ENCODE results near the gene SGCA. TPM values are rescaled to one million over a fixed set of nuclear protein-coding genes. Genes with fewer than 3 reads are reported as not detected.
A peak's percentile ranks its signal among the peaks of the same experiment; 100 is the strongest.

The SGCA gene
- total and polyA plus RNA-seq, 9 of the 15 experiments (the other 6 are each of a cell fraction or from before 2014, with no cell fraction given): not detected

GRCh38 chr17:50149091-50149416, 16.8 kb upstream of the SGCA start:
- H3K9me3 ChIP-seq (replicated peaks; ENCODE audit: control insufficient read depth, insufficient read depth, low read depth, low read length): no peaks in the 10 kb centered on the region
- peak overlapping the region; percentile 83 for H3K27ac ChIP-seq (ENCODE audit: extremely low read depth, low read depth, low read length)
- H3K79me2 ChIP-seq (ENCODE audit: control insufficient read depth, insufficient read depth, low read length): peaks cover 80% of the 10 kb centered on the region
- H4K20me1 ChIP-seq (replicated peaks; ENCODE audit: control insufficient read depth, insufficient read depth, low read length): peaks cover 14% of the 10 kb centered on the region
- peak overlapping the region; percentile 80 for H3K4me2 ChIP-seq (ENCODE audit: insufficient read depth, low read length)
- H3K4me1 ChIP-seq (replicated peaks in 1 of 2; ENCODE audit: control insufficient read depth in 2 of 2, insufficient read depth in 2 of 2, low read length in 2 of 2): peaks cover 40 to 95% of the 10 kb centered on the region in 2 experiments
- intact Hi-C loops (cut with micrococcal nuclease): no loop called here
- POLR2A ChIA-PET: interaction anchor here (0.6 kb wide), 1 partner anchor 56 kb away, joined by 4 read pairs; no protein-coding TSS in a partner anchor
- H3K9me1 ChIP-seq (ENCODE audit: control insufficient read depth, insufficient read depth, low read length): peaks cover 15% of the 10 kb centered on the region
- no peaks in the 10 kb centered on the region for H3K27me3 ChIP-seq (ENCODE audit: control insufficient read depth in 2 of 2, insufficient read depth in 2 of 2, low read length in 2 of 2)
- H3K9ac ChIP-seq (ENCODE audit: insufficient read depth in 1 of 2, low read depth in 2 of 2, low read length in 2 of 2): peak overlapping the region; percentile 67 to 97
- no peak for DNase-seq (ENCODE audit: extremely low read depth in 1 of 4, low spot score in 3 of 4)
- no peak for ATAC-seq
- H3K36me3 ChIP-seq (ENCODE audit: control insufficient read depth, insufficient read depth, low read length): peaks cover 41% of the 10 kb centered on the region
- H2AFZ ChIP-seq (ENCODE audit: low read depth, low read length): no peak overlapping the region
- CTCF ChIA-PET (ENCODE audit: low intra/inter-chr PET ratio): no interaction called here
- FAIRE-seq: no peak
- peak overlapping the region; percentile 67 for H3K4me3 ChIP-seq
- WGBS (ENCODE audit: insufficient coverage, low coverage, missing lambda C conversion rate): 0% methylated on average over 7 of the region's 30 CpGs
- BruUV-seq (replicated peaks): no TSS peak
- in situ Hi-C loops (cut with MboI): no loop called here
- no peak for TF ChIP-seq CEBPB (tag; IDR thresholded peaks at IDR 0.05)
- no peak for TF ChIP-seq ZNF696 (CRISPR knock-in tag; conservative IDR thresholded peaks at IDR 0.05)
- 0 out of 2 replicates have a peak, but pooled peaks have one; percentile 13 for TF ChIP-seq MXI1 (IDR thresholded peaks at IDR 0.05; ENCODE audit: low read depth, low read length)
- TF ChIP-seq, protein P1, sequence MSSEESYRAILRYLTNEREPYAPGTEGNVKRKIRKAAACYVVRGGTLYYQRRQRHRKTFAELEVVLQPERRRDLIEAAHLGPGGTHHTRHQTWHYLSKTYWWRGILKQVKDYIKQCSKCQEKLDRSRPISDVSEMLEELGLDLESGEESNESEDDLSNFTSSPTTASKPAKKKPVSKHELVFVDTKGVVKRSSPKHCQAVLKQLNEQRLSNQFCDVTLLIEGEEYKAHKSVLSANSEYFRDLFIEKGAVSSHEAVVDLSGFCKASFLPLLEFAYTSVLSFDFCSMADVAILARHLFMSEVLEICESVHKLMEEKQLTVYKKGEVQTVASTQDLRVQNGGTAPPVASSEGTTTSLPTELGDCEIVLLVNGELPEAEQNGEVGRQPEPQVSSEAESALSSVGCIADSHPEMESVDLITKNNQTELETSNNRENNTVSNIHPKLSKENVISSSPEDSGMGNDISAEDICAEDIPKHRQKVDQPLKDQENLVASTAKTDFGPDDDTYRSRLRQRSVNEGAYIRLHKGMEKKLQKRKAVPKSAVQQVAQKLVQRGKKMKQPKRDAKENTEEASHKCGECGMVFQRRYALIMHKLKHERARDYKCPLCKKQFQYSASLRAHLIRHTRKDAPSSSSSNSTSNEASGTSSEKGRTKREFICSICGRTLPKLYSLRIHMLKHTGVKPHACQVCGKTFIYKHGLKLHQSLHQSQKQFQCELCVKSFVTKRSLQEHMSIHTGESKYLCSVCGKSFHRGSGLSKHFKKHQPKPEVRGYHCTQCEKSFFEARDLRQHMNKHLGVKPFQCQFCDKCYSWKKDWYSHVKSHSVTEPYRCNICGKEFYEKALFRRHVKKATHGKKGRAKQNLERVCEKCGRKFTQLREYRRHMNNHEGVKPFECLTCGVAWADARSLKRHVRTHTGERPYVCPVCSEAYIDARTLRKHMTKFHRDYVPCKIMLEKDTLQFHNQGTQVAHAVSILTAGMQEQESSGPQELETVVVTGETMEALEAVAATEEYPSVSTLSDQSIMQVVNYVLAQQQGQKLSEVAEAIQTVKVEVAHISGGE (CRISPR knock-in tag; IDR thresholded peaks at IDR 0.05): peak in 1 of 3 experiments; percentile 10; a peak in 1 of 6 replicates
- TF ChIP-seq PPARD (CRISPR knock-in tag; IDR thresholded peaks at IDR 0.05): no peak
- no peak for TF ChIP-seq SNRNP70 (optimal IDR thresholded peaks at IDR 0.05; ENCODE audit: low read depth, low read length)
- TF ChIP-seq, protein P2, sequence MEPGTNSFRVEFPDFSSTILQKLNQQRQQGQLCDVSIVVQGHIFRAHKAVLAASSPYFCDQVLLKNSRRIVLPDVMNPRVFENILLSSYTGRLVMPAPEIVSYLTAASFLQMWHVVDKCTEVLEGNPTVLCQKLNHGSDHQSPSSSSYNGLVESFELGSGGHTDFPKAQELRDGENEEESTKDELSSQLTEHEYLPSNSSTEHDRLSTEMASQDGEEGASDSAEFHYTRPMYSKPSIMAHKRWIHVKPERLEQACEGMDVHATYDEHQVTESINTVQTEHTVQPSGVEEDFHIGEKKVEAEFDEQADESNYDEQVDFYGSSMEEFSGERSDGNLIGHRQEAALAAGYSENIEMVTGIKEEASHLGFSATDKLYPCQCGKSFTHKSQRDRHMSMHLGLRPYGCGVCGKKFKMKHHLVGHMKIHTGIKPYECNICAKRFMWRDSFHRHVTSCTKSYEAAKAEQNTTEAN (CRISPR knock-in tag; IDR thresholded peaks at IDR 0.05): no peak
